Mesothelial cell of epicardium (in vitro differentiated cells): Measurements from ENCODE around the gene KLC3. TPM values are rescaled to one million over a fixed set of nuclear protein-coding genes. Genes with fewer than 3 reads are reported as not detected.
A peak's percentile ranks its signal among the peaks of the same experiment; 100 is the strongest.
"Not testable (repeated sequence)": the region's sequence is repeated elsewhere in the genome, so short reads cannot be mapped to it uniquely, and the experiment has no call there.

Source experiments
- DNase-seq, 2 experiments: peaks; one replicate each; pipeline ENCODE4 v3.0.0; 2021; ENCODE audit warnings: low spot score in 2 of 2; ENCODE audit not compliant: unreplicated experiment in 2 of 2
- H3K27ac Mint-ChIP-seq: 2 replicates; pipeline ENCODE4 v1.8.0; 2021; ENCODE audit warnings: mixed read lengths
- H3K27me3 Mint-ChIP-seq: 2 replicates; pipeline ENCODE4 v1.8.0; 2021; ENCODE audit warnings: low read depth, mixed read lengths
- H3K36me3 Mint-ChIP-seq: 2 replicates; pipeline ENCODE4 v1.8.0; 2021; ENCODE audit warnings: mixed read lengths
- H3K4me1 Mint-ChIP-seq: 2 replicates; pipeline ENCODE4 v1.8.0; 2021; ENCODE audit warnings: mixed read lengths
- H3K4me3 Mint-ChIP-seq: 2 replicates; pipeline ENCODE4 v1.8.0; 2021; ENCODE audit warnings: mild to moderate bottlenecking, moderate library complexity, mixed read lengths
- H3K9me3 Mint-ChIP-seq: 2 replicates; pipeline ENCODE4 v1.8.0; 2021; ENCODE audit warnings: mixed read lengths
- total RNA-seq: library from RNA; stranded (reverse); gene quantifications from 3 replicates; pipeline ENCODE4 v1.2.1, GENCODE V29; 2021
- TF ChIP-seq, protein P1 (sequence below): fragments of 200-600 bp; sonication (generic); IDR thresholded peaks from one replicate; pipeline ENCODE4 v1.5.0; 2021; ENCODE audit warnings: antibody characterized with exemption; ENCODE audit not compliant: unreplicated experiment

The KLC3 gene
- total RNA-seq, 1 donor from 2014 or later = 6.9 TPM

DNA sequence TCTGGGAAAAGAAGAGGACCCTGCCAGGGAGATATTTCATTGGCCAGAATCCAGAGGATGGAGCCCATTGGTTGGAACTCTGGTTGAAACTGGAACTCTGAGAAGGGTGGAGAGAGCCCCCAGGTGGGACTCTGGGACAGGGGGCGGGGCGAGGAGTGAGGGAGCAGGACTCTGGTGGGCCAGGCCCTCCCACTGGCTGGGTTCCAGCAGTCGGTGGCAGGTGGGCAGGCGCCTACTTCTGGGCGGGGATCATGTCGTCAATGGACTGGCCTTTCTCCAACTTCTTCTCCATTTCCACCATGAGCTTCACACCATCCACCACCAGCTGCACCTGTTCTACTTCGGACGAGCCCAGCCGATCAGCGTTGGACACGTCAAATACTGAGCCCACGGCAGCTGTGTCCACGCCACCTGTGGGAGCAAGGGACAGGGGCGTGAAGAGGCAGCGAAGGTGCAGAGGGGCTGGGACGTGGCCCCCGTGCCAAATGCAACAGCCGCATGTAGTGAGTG is 34.0 kb upstream of the KLC3 start:
- Mint-ChIP-seq H3K4me1 (peaks cover 12% of the 10 kb centered on the region), H3K9me3 (no peaks in the 10 kb centered on the region), H3K4me3 (no peak overlapping the region), H3K36me3 (peaks cover 6% of the 10 kb centered on the region), H3K27ac (no peak overlapping the region), H3K27me3 (no peaks in the 10 kb centered on the region)
- DNase-seq = peak in 1 of 2 experiments; percentile 51
- TF ChIP-seq, protein P1, sequence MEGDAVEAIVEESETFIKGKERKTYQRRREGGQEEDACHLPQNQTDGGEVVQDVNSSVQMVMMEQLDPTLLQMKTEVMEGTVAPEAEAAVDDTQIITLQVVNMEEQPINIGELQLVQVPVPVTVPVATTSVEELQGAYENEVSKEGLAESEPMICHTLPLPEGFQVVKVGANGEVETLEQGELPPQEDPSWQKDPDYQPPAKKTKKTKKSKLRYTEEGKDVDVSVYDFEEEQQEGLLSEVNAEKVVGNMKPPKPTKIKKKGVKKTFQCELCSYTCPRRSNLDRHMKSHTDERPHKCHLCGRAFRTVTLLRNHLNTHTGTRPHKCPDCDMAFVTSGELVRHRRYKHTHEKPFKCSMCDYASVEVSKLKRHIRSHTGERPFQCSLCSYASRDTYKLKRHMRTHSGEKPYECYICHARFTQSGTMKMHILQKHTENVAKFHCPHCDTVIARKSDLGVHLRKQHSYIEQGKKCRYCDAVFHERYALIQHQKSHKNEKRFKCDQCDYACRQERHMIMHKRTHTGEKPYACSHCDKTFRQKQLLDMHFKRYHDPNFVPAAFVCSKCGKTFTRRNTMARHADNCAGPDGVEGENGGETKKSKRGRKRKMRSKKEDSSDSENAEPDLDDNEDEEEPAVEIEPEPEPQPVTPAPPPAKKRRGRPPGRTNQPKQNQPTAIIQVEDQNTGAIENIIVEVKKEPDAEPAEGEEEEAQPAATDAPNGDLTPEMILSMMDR = no peak

DNA sequence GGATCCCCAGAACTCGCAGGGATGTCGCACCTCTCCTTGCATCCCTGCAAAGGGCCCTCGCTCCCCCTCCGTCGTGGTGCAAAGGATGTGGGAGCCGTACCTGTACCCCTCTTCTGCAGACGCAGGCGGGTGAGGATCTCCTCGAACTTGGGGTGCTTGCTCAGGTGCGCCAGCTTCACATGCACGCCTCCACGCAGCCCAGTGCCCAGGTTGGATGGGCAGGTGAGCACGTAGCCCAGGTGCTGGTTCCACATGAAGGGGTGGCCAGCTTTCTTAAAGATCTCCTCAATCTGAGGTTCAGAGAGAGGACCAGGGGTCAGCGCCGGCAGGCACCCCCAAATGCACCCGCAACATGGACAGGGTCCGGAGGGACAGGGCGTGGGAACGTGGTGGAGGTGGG is 33.2 kb upstream of the KLC3 start:
- Mint-ChIP-seq H3K27me3 (no peaks in the 10 kb centered on the region), H3K9me3 (no peaks in the 10 kb centered on the region), H3K27ac (no peak overlapping the region), H3K4me3 (no peak overlapping the region), H3K4me1 (peaks cover 12% of the 10 kb centered on the region), H3K36me3 (peaks cover 6% of the 10 kb centered on the region)
- no peak for DNase-seq
- TF ChIP-seq, protein P1 = no peak

DNA sequence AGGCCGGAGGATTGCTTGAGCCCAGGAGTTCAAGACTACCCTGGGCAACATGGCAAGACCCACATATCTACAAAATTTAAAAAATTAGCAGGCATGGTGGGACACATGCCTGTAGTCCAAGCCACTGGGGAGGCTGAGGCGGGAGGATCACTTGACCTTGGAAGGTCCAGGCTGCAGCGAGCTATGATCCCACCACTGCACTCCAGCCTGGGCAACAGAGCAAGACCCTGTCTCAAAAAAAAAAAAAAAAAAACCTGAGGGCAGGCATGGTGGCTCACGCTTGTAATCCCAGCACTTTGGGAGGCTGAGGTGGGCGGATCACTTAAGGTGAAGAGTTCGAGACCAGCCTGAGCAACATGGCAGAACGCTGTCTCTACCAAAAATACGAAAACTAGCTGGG is 31.2 kb upstream of the KLC3 start:
- not testable (repeated sequence) for H3K4me3 Mint-ChIP-seq, H3K36me3 Mint-ChIP-seq
- H3K27me3 Mint-ChIP-seq = peaks cover 13% of the 10 kb centered on the region

DNA sequence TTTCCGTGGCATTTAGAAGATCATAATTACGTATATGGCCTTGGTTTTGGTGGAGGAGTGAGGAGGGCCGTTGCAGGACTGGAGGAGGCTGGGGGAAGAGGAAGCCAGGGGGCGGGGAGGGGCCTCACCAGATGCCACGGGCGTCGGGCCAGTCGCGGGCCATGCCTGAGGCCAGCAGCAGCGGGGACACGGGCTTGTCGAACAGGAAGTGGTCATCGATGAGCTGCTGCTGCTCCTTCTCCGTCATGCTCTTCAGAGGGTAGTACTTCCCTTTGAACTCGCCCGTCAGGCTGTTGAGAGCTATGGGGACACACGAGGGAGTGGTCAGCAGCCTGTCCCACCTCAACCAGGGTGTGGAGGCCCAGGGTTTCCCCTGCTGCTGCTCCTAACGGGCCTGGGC is 28.9 kb upstream of the KLC3 start:
- H3K27ac Mint-ChIP-seq = no peak overlapping the region
- TF ChIP-seq, protein P1 = no peak
- H3K27me3 Mint-ChIP-seq = peaks cover 28% of the 10 kb centered on the region
- peaks cover 2% of the 10 kb centered on the region for H3K4me1 Mint-ChIP-seq
- DNase-seq = no peak
- H3K36me3 Mint-ChIP-seq = no peaks in the 10 kb centered on the region
- H3K9me3 Mint-ChIP-seq = no peaks in the 10 kb centered on the region
- H3K4me3 Mint-ChIP-seq = no peak overlapping the region

More for the DNA sequence above, 31.2 kb upstream of the KLC3 start:
- not testable (repeated sequence) for H3K27ac Mint-ChIP-seq, H3K9me3 Mint-ChIP-seq, DNase-seq
- peaks cover 12% of the 10 kb centered on the region for H3K4me1 Mint-ChIP-seq

DNA sequence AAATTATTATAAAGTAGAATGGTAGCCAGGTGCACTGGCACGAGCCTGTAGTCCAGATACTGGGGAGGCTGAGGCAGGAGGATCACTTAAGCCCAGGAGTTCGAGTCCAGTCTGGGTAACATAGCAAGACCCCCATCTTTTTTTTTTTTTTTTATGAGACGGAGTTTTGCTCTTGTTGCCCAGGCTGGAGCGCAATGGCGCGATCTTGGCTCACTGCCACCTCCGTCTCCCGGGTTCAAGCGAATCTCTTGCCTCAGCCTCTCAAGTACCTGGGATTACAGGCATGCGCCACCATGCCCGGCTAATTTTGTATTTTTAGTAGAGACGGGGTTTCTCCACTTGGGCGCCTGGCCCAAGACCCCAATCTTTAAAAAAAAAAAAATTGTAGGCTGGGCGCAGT is 28.3 kb upstream of the KLC3 start:
- H3K27me3 Mint-ChIP-seq = peaks cover 33% of the 10 kb centered on the region
- not testable (repeated sequence) for H3K4me1 Mint-ChIP-seq, H3K9me3 Mint-ChIP-seq, H3K36me3 Mint-ChIP-seq, H3K4me3 Mint-ChIP-seq, H3K27ac Mint-ChIP-seq, DNase-seq

DNA sequence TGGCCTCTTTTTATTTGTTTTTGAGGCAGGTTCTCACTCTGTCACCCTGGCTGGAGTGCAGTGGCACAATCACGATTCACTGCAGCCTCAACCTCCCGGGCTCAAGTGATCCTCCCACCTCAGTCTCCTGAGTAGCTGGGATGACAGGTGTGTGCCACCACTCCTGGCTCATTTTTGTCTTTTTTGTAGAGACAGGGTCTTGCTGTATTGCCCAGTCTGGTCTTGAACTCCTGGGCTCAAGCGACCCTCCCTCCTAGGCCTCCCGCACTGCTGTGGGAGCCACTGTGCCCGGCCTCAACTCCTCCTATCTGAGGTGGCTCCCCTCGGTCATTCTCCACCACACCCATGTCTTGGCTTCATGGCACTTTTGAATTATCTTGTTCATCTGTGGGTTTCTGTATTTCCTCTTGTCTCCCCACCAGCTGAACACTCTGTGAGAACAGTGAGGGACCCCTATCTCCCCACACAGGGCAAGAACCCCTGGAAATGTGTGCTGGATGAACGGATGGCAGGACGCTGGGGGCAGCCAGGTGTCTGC is 25.8 kb upstream of the KLC3 start:
- no peak overlapping the region for H3K27ac Mint-ChIP-seq
- no peak overlapping the region for H3K4me3 Mint-ChIP-seq
- H3K36me3 Mint-ChIP-seq = no peaks in the 10 kb centered on the region
- H3K27me3 Mint-ChIP-seq = peaks cover 43% of the 10 kb centered on the region
- no peaks in the 10 kb centered on the region for H3K9me3 Mint-ChIP-seq
- TF ChIP-seq, protein P1 = no peak
- DNase-seq = no peak
- peaks cover 2% of the 10 kb centered on the region for H3K4me1 Mint-ChIP-seq

DNA sequence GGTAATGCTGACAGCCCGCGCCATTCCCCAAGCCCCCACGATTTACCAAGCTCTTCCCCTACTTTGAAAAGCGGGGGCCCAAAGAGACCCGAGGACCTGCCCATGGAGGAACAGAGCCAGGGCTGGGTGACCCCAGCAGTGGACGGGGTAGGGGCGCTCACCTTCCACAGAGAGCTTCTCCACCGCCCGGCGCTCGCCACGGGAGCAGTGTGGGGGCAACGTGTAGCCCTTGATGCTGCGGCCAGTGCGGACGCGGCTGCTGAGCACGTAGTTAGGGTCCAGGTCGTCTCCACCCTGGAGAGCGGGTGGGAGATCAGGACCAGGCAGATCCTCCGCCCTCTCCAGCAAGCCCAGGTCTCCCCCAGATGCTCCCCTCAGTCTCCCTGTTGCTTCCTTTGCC is 25.2 kb upstream of the KLC3 start:
- Mint-ChIP-seq H3K36me3 (no peaks in the 10 kb centered on the region), H3K27ac (no peak overlapping the region), H3K9me3 (no peaks in the 10 kb centered on the region), H3K4me3 (no peak overlapping the region), H3K27me3 (peaks cover 43% of the 10 kb centered on the region), H3K4me1 (peaks cover 2% of the 10 kb centered on the region)
- TF ChIP-seq, protein P1 = no peak
- no peak for DNase-seq
